ENCODE data around the gene MYDGF.

DNA sequence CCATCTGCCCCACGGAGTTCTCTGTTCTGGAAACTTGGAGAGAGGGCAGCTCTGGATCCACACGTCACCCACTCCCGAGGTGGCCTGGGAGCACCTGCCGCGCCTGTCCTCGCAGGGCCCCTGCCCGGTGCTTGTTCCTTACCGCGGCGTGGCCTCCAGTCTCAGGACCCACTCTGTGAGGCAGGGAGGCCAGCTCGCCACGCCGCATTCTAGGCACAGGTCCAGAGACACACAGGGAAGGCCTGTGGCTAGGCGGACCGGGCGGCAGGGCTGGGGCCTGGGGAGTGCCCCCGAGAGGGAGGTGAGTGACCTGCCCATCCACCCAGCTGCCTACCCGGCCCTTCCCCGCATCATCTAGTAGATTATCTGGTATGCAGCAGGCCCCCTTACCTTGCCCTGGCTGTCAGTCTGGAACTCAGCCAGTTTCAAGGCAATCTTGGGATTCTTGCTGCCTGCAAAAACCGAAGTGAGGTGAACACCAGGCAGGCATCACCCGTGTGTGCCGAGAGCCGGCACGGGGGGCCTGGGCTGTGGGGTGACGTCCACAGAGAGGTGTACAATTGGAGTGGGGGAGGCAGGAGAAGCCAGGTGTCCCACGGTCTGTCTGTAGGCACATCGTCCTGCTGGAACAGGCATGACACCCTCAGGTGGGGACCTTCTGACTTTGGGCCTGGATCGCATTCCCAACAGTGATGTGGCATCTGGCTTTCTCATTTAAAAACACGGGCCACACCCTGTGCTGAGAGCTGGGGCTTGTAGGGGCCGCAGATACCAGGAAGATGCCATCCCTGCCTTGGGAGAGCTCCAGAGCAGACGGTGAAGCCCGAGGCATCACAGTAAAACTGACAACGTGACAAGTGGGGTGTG, 29.9 kb upstream of the MYDGF start:
- TF ChIP-seq, protein P1, sequence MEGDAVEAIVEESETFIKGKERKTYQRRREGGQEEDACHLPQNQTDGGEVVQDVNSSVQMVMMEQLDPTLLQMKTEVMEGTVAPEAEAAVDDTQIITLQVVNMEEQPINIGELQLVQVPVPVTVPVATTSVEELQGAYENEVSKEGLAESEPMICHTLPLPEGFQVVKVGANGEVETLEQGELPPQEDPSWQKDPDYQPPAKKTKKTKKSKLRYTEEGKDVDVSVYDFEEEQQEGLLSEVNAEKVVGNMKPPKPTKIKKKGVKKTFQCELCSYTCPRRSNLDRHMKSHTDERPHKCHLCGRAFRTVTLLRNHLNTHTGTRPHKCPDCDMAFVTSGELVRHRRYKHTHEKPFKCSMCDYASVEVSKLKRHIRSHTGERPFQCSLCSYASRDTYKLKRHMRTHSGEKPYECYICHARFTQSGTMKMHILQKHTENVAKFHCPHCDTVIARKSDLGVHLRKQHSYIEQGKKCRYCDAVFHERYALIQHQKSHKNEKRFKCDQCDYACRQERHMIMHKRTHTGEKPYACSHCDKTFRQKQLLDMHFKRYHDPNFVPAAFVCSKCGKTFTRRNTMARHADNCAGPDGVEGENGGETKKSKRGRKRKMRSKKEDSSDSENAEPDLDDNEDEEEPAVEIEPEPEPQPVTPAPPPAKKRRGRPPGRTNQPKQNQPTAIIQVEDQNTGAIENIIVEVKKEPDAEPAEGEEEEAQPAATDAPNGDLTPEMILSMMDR (IDR thresholded peaks at IDR 0.05; ENCODE audit: insufficient read depth, low read length), result no peak
- TF ChIP-seq, protein P2, sequence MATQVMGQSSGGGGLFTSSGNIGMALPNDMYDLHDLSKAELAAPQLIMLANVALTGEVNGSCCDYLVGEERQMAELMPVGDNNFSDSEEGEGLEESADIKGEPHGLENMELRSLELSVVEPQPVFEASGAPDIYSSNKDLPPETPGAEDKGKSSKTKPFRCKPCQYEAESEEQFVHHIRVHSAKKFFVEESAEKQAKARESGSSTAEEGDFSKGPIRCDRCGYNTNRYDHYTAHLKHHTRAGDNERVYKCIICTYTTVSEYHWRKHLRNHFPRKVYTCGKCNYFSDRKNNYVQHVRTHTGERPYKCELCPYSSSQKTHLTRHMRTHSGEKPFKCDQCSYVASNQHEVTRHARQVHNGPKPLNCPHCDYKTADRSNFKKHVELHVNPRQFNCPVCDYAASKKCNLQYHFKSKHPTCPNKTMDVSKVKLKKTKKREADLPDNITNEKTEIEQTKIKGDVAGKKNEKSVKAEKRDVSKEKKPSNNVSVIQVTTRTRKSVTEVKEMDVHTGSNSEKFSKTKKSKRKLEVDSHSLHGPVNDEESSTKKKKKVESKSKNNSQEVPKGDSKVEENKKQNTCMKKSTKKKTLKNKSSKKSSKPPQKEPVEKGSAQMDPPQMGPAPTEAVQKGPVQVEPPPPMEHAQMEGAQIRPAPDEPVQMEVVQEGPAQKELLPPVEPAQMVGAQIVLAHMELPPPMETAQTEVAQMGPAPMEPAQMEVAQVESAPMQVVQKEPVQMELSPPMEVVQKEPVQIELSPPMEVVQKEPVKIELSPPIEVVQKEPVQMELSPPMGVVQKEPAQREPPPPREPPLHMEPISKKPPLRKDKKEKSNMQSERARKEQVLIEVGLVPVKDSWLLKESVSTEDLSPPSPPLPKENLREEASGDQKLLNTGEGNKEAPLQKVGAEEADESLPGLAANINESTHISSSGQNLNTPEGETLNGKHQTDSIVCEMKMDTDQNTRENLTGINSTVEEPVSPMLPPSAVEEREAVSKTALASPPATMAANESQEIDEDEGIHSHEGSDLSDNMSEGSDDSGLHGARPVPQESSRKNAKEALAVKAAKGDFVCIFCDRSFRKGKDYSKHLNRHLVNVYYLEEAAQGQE (IDR thresholded peaks at IDR 0.05; ENCODE audit: insufficient replicate concordance, low read depth), result no peak
